HEK293 (cell line): Measurements from ENCODE around the gene LAMTOR3.

Experiments used
- CTCF ChIA-PET: fragments of 350-600 bp; formaldehyde crosslinking; extraction: SDS; loops from one replicate; lab custom pipeline; 2021; ENCODE audit warnings: antibody characterized with exemption; lab: Yijun Ruan, JAX
- POLR2A ChIA-PET: fragments of 300-600 bp; formaldehyde crosslinking; extraction: SDS; loops from one replicate; lab custom pipeline; 2020; ENCODE audit warnings: antibody characterized with exemption, inconsistent platforms; lab: Yijun Ruan, JAX
- H3K27ac ChIP-seq: fragments of 200-500 bp; sonication (Bioruptor generic); 2 replicates; pipeline ENCODE4 v1.5.1; 2014; ENCODE audit warnings: low read depth, low read length, control low read depth, inconsistent platforms; ENCODE audit errors: extremely low read depth
- H3K36me3 ChIP-seq, 2 experiments: fragments of 200-500 bp in 1 of 2; sonication (Bioruptor generic) in 1 of 2; 1 replicate in 1 of 2; 2 replicates in 1 of 2; pipeline ENCODE4 v1.5.1; 2014 to 2017; ENCODE audit warnings: inconsistent platforms in 2 of 2, low read length in 2 of 2; ENCODE audit not compliant: control insufficient read depth in 2 of 2, insufficient read depth in 1 of 2
- H3K4me1 ChIP-seq: fragments of 200-500 bp; sonication (Bioruptor generic); 2 replicates; pipeline ENCODE4 v1.5.1; 2014; ENCODE audit warnings: mild to moderate bottlenecking, low read length, inconsistent platforms; ENCODE audit not compliant: control insufficient read depth, insufficient read depth
- H3K4me3 ChIP-seq: 2 replicates; pipeline ENCODE4 v1.5.1; 2011; ENCODE audit warnings: low read depth, mild to moderate bottlenecking, control low read depth, low read length, moderate library complexity
- H3K9me3 ChIP-seq: fragments of 200-500 bp; sonication (Bioruptor generic); 2 replicates; pipeline ENCODE4 v1.5.1; 2014; ENCODE audit warnings: low read depth, low read length, inconsistent platforms; ENCODE audit not compliant: control insufficient read depth, insufficient read depth
- BCL11A ChIP-seq: fragments of 450-650 bp; formaldehyde crosslinking; IDR thresholded peaks from 2 replicates; pipeline ENCODE4 v1.5.1; 2016; ENCODE audit warnings: low read depth, missing biosample characterization, missing genetic modification characterization
- GLI4 ChIP-seq: fragments of 450-650 bp; formaldehyde crosslinking; IDR thresholded peaks from 2 replicates; pipeline ENCODE4 v1.5.1; 2016; ENCODE audit warnings: missing biosample characterization, missing genetic modification characterization
- KLF16 ChIP-seq: fragments of 450-650 bp; formaldehyde crosslinking; IDR thresholded peaks from 2 replicates; pipeline ENCODE4 v1.5.1; 2017; ENCODE audit warnings: missing biosample characterization, missing genetic modification characterization
- MEIS1 ChIP-seq: sonication (generic); formaldehyde crosslinking; IDR thresholded peaks from 2 replicates; pipeline ENCODE4 v1.8.1; 2022; ENCODE audit warnings: missing genetic modification reagents, mild to moderate bottlenecking, borderline replicate concordance
- SCRT1 ChIP-seq: fragments of 450-650 bp; formaldehyde crosslinking; IDR thresholded peaks from 2 replicates; pipeline ENCODE4 v1.5.1; 2016; ENCODE audit warnings: missing biosample characterization, missing genetic modification characterization, borderline replicate concordance
- SCRT2 ChIP-seq: fragments of 450-650 bp; formaldehyde crosslinking; IDR thresholded peaks from 2 replicates; pipeline ENCODE4 v1.5.1; 2016; ENCODE audit warnings: missing biosample characterization, missing genetic modification characterization
- SP3 ChIP-seq: fragments of 450-650 bp; formaldehyde crosslinking; IDR thresholded peaks from 2 replicates; pipeline ENCODE4 v1.5.1; 2016; ENCODE audit warnings: missing biosample characterization, missing genetic modification characterization
- YY2 ChIP-seq: fragments of 450-650 bp; formaldehyde crosslinking; IDR thresholded peaks from 2 replicates; pipeline ENCODE4 v1.5.1; 2016; ENCODE audit warnings: missing biosample characterization, missing genetic modification characterization
- ZBTB17 ChIP-seq: fragments of 450-650 bp; formaldehyde crosslinking; IDR thresholded peaks from 2 replicates; pipeline ENCODE4 v1.5.1; 2016; ENCODE audit warnings: missing biosample characterization, missing genetic modification characterization
- ZEB2 ChIP-seq: fragments of 450-650 bp; formaldehyde crosslinking; IDR thresholded peaks from 2 replicates; pipeline ENCODE4 v1.5.1; 2016; ENCODE audit warnings: missing biosample characterization, missing genetic modification characterization
- ZNF114 ChIP-seq: fragments of 450-650 bp; formaldehyde crosslinking; IDR thresholded peaks from 2 replicates; pipeline ENCODE4 v1.5.0; 2017; ENCODE audit warnings: missing biosample characterization, missing genetic modification characterization
- ZNF239 ChIP-seq: fragments of 450-650 bp; formaldehyde crosslinking; IDR thresholded peaks from 2 replicates; pipeline ENCODE4 v1.5.1; 2016; ENCODE audit warnings: missing biosample characterization, missing genetic modification characterization
- ZNF416 ChIP-seq: fragments of 450-650 bp; formaldehyde crosslinking; IDR thresholded peaks from 2 replicates; pipeline ENCODE4 v1.5.1; 2016; ENCODE audit warnings: missing biosample characterization, missing genetic modification characterization
- ZNF473 ChIP-seq: fragments of 450-650 bp; formaldehyde crosslinking; IDR thresholded peaks from 2 replicates; pipeline ENCODE4 v1.5.1; 2017; ENCODE audit warnings: missing biosample characterization, missing genetic modification characterization
- ZNF513 ChIP-seq: fragments of 450-650 bp; IDR thresholded peaks from 2 replicates; pipeline ENCODE4 v1.5.1; 2018; ENCODE audit warnings: missing biosample characterization, missing genetic modification characterization
- ZNF521 ChIP-seq: fragments of 450-650 bp; formaldehyde crosslinking; IDR thresholded peaks from 2 replicates; pipeline ENCODE4 v1.5.1; 2017; ENCODE audit warnings: missing biosample characterization, mild to moderate bottlenecking, missing genetic modification characterization
- ZNF623 ChIP-seq: fragments of 450-650 bp; formaldehyde crosslinking; IDR thresholded peaks from 2 replicates; pipeline ENCODE4 v1.5.1; 2016; ENCODE audit warnings: missing biosample characterization, missing genetic modification characterization
- ZNF660 ChIP-seq: fragments of 450-650 bp; IDR thresholded peaks from 2 replicates; pipeline ENCODE4 v1.5.1; 2018; ENCODE audit warnings: missing biosample characterization, mild to moderate bottlenecking, missing genetic modification characterization
- ZNF664 ChIP-seq: fragments of 450-650 bp; formaldehyde crosslinking; IDR thresholded peaks from 2 replicates; pipeline ENCODE4 v1.5.1; 2016; ENCODE audit warnings: missing biosample characterization, missing genetic modification characterization
- ZNF677 ChIP-seq: fragments of 450-650 bp; IDR thresholded peaks from 2 replicates; pipeline ENCODE4 v1.5.0; 2018; ENCODE audit warnings: missing biosample characterization, mild to moderate bottlenecking, missing genetic modification characterization, moderate library complexity
- ZNF76 ChIP-seq: fragments of 450-650 bp; formaldehyde crosslinking; IDR thresholded peaks from 2 replicates; pipeline ENCODE4; 2016; ENCODE audit warnings: low read depth, missing biosample characterization, missing genetic modification characterization, borderline replicate concordance
- ZSCAN30 ChIP-seq: fragments of 450-650 bp; IDR thresholded peaks from 2 replicates; pipeline ENCODE4 v1.5.1; 2018; ENCODE audit warnings: missing biosample characterization, mild to moderate bottlenecking, missing genetic modification characterization, moderate library complexity
- TF ChIP-seq, protein P1 (sequence below): fragments of 450-650 bp; formaldehyde crosslinking; IDR thresholded peaks from 2 replicates; pipeline ENCODE4 v1.5.1; 2017; ENCODE audit warnings: missing biosample characterization, missing genetic modification characterization
- TF ChIP-seq, protein P2 (sequence below): fragments of 450-650 bp; formaldehyde crosslinking; IDR thresholded peaks from 2 replicates; pipeline ENCODE4 v1.5.1; 2016; ENCODE audit warnings: missing biosample characterization, missing genetic modification characterization

The LAMTOR3 gene

GRCh38 chr4:99847362-99847976 lies 46.8 kb downstream of the LAMTOR3 start:
- no peak overlapping the region for H3K4me3 ChIP-seq
- no peak overlapping the region for H3K27ac ChIP-seq
- H3K4me1 ChIP-seq = no peaks in the 10 kb centered on the region
- CTCF ChIA-PET = no interaction called here
- TF ChIP-seq ZSCAN30 (tag by site-specific recombination) (no peak), SP3 (tag by site-specific recombination) (no peak), ZNF623 (tag by site-specific recombination) (no peak), ZNF521 (no peak), ZNF664 (tag by site-specific recombination) (no peak), ZNF239 (tag by site-specific recombination) (no peak), SCRT1 (tag by site-specific recombination) (no peak), ZNF660 (tag by site-specific recombination) (no peak), ZEB2 (tag by site-specific recombination) (no peak), BCL11A (tag by site-specific recombination) (no peak), ZBTB17 (tag by site-specific recombination) (no peak), ZNF76 (no peak)
- TF ChIP-seq, protein P1, sequence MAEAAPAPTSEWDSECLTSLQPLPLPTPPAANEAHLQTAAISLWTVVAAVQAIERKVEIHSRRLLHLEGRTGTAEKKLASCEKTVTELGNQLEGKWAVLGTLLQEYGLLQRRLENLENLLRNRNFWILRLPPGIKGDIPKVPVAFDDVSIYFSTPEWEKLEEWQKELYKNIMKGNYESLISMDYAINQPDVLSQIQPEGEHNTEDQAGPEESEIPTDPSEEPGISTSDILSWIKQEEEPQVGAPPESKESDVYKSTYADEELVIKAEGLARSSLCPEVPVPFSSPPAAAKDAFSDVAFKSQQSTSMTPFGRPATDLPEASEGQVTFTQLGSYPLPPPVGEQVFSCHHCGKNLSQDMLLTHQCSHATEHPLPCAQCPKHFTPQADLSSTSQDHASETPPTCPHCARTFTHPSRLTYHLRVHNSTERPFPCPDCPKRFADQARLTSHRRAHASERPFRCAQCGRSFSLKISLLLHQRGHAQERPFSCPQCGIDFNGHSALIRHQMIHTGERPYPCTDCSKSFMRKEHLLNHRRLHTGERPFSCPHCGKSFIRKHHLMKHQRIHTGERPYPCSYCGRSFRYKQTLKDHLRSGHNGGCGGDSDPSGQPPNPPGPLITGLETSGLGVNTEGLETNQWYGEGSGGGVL (tag by site-specific recombination) = no peak
- TF ChIP-seq, protein P2, sequence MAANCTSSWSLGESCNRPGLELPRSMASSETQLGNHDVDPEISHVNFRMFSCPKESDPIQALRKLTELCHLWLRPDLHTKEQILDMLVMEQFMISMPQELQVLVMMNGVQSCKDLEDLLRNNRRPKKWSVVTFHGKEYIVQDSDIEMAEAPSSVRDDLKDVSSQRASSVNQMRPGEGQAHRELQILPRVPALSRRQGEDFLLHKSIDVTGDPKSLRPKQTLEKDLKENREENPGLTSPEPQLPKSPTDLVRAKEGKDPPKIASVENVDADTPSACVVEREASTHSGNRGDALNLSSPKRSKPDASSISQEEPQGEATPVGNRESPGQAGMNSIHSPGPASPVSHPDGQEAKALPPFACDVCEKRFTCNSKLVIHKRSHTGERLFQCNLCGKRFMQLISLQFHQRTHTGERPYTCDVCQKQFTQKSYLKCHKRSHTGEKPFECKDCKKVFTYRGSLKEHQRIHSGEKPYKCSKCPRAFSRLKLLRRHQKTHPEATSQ (tag by site-specific recombination) = no peak
- H3K36me3 ChIP-seq = no peaks in the 10 kb centered on the region
- no peaks in the 10 kb centered on the region for H3K9me3 ChIP-seq
- POLR2A ChIA-PET = no interaction called here

DNA sequence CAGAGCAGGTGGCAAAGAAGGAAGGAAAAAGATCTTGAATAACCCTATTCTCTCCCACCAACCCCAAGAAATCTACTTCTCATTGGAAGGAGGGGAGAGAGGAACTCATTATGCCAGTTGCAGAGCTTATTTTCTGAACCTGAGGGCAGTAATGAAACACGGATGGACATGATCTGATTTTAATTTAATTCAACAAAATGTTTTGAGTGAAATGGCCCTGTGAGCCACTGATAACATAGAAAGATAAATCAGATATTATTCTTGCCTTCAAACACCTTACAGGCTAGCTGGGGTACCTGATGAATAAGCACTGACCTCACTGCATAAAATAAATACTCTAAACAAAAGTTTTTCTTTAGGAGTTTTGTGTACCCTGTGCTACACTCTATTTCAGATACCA lies 47.3 kb downstream of the LAMTOR3 start:
- no peak overlapping the region for H3K27ac ChIP-seq
- TF ChIP-seq YY2 (tag by site-specific recombination) (no peak), ZNF513 (tag by site-specific recombination) (no peak), ZNF416 (no peak), KLF16 (no peak), GLI4 (tag by site-specific recombination) (no peak), ZNF677 (no peak), ZNF473 (tag by site-specific recombination) (no peak), SCRT2 (tag by site-specific recombination) (no peak), MEIS1 (CRISPR knock-in tag) (no peak), ZNF114 (tag by site-specific recombination) (no peak)
- H3K9me3 ChIP-seq = no peaks in the 10 kb centered on the region
- H3K4me1 ChIP-seq = no peaks in the 10 kb centered on the region
- ChIA-PET CTCF (no interaction called here), POLR2A (no interaction called here)
- no peaks in the 10 kb centered on the region for H3K36me3 ChIP-seq
- no peak overlapping the region for H3K4me3 ChIP-seq
